ENCODE data around the gene NACC2.

DNA sequence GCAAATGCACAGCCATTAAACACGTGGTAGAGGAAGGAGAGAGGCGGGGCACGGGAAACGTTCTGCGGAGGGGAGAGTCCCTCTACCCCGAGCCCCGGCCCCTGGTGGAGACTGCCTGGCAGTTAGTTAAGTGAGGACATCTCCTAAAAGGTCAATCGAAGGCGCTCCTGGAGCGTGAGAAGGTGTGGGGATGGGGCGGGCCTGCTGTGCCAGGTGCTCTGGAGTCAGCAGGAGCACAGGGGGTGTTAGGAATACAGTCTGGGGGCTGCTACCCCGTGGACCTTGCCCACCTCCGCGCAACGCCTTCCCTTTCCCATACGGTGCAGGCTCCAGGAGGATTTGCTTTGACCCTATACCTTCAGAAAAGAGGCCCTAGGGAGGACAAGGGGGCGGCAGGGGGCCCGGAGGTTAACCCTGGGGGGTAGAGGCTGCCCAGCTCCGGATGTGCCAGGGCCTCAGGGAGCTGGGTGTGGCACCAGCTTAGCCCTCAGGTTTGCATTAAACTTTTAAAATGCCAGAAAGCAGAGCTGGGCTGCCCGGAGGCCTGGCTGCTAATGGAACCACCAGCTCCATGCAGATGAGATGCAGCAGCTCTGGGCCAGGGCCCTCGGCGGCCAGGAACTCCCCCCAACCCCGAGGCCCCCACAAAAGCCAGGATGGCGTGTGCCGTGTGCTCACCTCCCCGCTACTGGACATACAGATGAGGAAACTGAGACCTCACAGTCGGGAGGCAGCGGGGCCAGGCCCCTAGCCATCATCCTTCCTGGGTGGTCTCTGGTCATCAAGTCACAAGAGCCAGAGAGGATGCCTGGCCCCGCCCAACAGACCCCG is 39.2 kb downstream of the NACC2 start:
- TF ChIP-seq, protein P1, sequence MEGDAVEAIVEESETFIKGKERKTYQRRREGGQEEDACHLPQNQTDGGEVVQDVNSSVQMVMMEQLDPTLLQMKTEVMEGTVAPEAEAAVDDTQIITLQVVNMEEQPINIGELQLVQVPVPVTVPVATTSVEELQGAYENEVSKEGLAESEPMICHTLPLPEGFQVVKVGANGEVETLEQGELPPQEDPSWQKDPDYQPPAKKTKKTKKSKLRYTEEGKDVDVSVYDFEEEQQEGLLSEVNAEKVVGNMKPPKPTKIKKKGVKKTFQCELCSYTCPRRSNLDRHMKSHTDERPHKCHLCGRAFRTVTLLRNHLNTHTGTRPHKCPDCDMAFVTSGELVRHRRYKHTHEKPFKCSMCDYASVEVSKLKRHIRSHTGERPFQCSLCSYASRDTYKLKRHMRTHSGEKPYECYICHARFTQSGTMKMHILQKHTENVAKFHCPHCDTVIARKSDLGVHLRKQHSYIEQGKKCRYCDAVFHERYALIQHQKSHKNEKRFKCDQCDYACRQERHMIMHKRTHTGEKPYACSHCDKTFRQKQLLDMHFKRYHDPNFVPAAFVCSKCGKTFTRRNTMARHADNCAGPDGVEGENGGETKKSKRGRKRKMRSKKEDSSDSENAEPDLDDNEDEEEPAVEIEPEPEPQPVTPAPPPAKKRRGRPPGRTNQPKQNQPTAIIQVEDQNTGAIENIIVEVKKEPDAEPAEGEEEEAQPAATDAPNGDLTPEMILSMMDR (IDR thresholded peaks at IDR 0.05) = no peak
- no peak for TF ChIP-seq ZFX (IDR thresholded peaks at IDR 0.05; ENCODE audit: borderline replicate concordance)

Measured in 22Rv1 (cell line).